H7 (cell line): ENCODE results near the gene GRIK3. TPM values are rescaled to one million over a fixed set of nuclear protein-coding genes. Genes with fewer than 3 reads are reported as not detected.
A peak's percentile ranks its signal among the peaks of the same experiment; 100 is the strongest.

Experiments
- DNase-seq: peaks from one replicate; pipeline ENCODE4 v3.0.0; 2012
- H3K27me3 ChIP-seq: 2 replicates; pipeline ENCODE4 v1.6.0; 2011; ENCODE audit warnings: mild to moderate bottlenecking, low read length; ENCODE audit not compliant: control insufficient read depth, insufficient read depth
- H3K36me3 ChIP-seq: replicated peaks from 2 replicates; pipeline ENCODE4 v1.5.1; 2011; ENCODE audit warnings: low read length; ENCODE audit not compliant: control insufficient read depth, insufficient read depth
- H3K4me3 ChIP-seq: 2 replicates; pipeline ENCODE4 v1.5.1; 2011; ENCODE audit warnings: low read depth, mild to moderate bottlenecking, control low read depth, low read length, moderate library complexity; ENCODE audit not compliant: insufficient read depth
- total RNA-seq: library from RNA; depleted of rRNA; stranded (reverse); fragments of >200 nt; shearing (Covaris generic); gene quantifications from 2 replicates; pipeline ENCODE4 v1.2.3, GENCODE V29; 2014

GRIK3 gene
- total RNA-seq, 1 experiment from 2014 or later, result 8.2 TPM

DNA sequence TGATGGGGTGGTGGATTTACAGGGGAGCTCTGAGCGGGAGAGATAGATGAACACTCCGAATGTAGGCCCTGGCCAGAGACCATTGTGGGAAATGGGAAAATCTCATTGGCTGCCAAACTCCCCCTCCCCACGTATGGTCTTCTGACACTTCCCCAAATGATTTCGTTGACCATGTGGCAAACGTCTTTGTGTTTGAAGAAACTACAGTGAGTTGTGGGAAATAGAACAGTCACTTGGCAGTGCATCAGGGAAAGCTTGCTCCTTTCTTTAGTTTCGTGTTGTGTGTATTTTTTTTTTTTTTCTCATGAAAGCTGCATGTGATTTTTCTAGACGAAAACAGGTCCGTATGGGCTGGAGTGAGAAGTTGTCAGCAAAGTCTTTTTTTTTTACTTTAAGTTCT is 25.0 kb upstream of the GRIK3 start:
- H3K36me3 ChIP-seq, result no peaks in the 10 kb centered on the region
- DNase-seq, result no peak
- H3K4me3 ChIP-seq, result no peak overlapping the region
- H3K27me3 ChIP-seq, result no peaks in the 10 kb centered on the region; the same call in 1 of the 2 replicates

DNA sequence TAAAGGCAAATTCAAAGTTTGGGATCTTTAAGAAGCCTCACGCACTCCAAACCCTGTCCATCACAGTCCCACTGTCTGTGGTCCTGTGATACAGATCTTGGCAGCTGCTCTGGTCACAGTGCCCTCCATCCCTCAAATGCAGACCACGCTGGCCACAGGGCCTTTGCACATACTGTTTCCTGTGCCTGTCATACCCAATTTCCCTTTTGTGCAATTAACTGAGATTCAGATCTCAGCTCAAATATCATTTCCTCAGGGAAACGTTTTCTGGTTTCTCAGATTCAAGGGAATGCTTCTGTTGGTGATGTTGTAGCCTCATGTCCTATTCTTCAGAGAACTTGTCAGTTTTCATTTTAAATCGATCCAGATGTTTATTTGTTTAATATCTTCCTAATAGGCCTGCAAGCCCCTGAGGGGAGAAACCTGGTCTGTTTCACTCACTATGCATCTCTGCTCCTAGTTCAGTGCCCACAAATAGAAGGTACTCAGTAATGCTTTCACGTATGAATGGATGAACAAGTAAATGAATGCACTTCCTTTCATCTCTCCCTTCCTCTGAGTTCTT is 24.2 kb upstream of the GRIK3 start:
- Histone ChIP-seq H3K4me3 (no peak overlapping the region), H3K27me3 (no peaks in the 10 kb centered on the region; the same call in 1 of the 2 replicates), H3K36me3 (no peaks in the 10 kb centered on the region)
- DNase-seq, result no peak

DNA sequence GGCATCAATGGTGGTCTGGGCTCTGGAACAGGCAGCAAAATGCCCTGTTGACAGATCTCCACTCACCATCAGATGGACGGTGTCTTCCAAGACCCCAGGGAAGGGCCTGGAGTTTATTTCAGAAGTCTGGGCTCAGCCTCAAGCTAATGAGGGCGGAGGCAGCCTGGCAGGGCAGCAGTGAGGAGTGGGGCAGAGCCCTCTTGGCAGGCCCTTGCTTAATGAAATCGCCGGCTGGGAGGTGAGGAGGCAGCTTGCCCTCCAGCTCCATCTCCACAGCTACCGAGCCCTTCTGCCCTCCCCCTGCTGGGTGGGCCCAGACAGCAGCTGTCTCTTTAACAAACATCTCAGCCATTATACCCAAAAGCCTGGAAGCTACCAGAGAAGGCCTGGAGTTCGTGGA is 22.0 kb upstream of the GRIK3 start:
- H3K4me3 ChIP-seq, result no peak overlapping the region
- H3K27me3 ChIP-seq, result no peaks in the 10 kb centered on the region
- peak; percentile 61 for DNase-seq
- no peaks in the 10 kb centered on the region for H3K36me3 ChIP-seq

DNA sequence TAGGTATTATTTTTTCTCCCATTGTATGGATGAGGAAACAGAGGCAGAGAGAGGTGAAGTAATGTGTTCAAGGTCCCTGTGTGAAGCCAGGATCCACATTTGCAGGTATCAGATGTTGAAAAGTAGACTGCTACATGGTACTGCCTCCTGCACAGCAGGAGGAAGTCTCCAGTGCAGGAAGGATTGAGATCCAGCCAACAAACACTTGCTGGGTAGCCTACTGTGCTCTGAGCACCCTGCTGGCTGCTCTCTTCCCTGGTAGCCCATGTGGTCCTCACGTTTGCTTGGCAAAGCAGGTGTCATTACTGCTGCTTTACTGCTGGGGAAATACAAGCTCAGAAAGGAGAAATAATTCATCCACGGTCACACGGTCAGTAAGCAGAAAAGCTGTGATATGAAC is 21.3 kb upstream of the GRIK3 start:
- no peak for DNase-seq
- Histone ChIP-seq H3K4me3 (no peak overlapping the region), H3K36me3 (no peaks in the 10 kb centered on the region), H3K27me3 (no peaks in the 10 kb centered on the region)

DNA sequence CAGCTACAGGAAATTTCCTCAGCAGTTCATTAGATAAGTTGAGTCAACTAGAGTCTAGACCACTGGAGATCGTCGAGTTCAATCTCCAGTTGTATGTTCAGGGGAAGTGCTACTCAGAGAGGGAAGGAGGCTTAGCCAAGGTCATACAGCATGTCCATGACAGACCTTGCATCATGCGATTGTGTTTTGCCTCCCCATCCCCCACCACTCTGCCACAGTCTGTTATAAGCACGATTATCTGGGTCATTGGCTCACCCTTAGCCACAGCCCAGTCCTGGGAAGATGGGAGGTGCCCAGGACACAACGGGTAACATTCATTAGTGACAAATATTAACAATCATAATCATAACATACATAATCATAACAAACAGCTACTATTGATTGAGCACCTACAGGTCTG is 18.9 kb upstream of the GRIK3 start:
- H3K36me3 ChIP-seq, result no peaks in the 10 kb centered on the region
- no peak for DNase-seq
- H3K4me3 ChIP-seq, result no peak overlapping the region
- H3K27me3 ChIP-seq, result no peaks in the 10 kb centered on the region; the same call in 1 of the 2 replicates

DNA sequence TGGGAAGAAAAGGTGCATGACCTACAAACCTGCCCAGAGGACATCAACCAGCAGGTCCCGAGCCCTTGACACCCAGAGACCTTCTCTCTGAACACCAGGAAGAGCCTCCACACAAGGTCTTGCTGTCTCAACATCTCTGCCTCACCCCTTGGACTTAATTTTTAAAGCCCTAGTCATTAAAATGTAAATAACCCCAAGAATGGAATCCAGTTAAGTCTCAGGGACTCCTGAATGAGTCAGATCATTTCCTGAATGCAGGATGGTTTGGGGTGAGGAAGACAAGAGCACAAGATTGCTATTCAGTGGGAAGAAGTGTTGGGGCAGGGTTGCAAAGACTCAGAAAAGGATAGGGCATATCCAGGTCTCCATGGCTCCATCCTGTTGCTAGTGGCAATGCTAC is 17.8 kb upstream of the GRIK3 start:
- H3K4me3 ChIP-seq, result no peak overlapping the region
- no peaks in the 10 kb centered on the region for H3K36me3 ChIP-seq
- no peaks in the 10 kb centered on the region; the same call in 1 of the 2 replicates for H3K27me3 ChIP-seq
- no peak for DNase-seq

DNA sequence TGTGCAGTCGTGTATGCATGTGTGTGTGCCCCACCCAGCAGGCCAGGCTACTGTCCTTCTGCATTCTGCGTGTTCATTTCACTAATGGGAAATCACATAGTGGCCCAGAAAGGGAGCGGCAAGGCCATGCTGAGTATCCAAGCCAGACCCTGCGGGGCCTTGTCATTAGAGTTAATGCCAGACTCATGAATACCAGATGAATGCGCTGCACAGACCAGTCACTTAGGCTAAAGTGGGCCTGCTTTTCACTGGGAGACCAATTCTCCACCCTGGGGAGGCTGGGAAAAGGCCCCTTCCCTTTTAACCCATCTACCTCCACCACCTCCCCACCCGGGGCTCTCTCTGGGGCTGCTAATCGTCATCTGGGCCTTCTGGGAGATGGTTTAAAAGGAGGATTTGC is 17.0 kb upstream of the GRIK3 start:
- Histone ChIP-seq H3K4me3 (no peak overlapping the region), H3K27me3 (no peaks in the 10 kb centered on the region; the same call in 1 of the 2 replicates), H3K36me3 (no peaks in the 10 kb centered on the region)
- no peak for DNase-seq

DNA sequence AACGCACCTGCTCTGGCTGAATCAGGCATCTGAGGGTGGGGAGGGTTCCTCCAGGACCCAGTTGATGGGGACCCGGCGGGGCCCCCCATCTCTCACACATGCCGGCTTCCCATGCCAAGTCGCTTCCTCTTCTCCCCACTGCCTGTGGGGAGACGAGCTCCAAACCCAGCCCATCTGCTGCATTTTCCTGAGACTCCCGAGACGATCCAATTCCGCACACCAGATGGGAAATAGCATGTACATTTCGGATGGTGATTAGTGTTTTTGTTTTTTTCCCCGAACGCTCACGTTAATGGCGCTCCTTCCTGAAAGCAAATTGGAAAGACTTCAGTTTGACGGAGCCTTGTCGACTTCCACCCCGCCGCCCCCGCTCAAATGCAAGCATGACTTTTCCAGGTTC is 13.2 kb upstream of the GRIK3 start:
- DNase-seq, result no peak
- Histone ChIP-seq H3K4me3 (no peak overlapping the region), H3K27me3 (no peaks in the 10 kb centered on the region; the same call in 1 of the 2 replicates), H3K36me3 (no peaks in the 10 kb centered on the region)

DNA sequence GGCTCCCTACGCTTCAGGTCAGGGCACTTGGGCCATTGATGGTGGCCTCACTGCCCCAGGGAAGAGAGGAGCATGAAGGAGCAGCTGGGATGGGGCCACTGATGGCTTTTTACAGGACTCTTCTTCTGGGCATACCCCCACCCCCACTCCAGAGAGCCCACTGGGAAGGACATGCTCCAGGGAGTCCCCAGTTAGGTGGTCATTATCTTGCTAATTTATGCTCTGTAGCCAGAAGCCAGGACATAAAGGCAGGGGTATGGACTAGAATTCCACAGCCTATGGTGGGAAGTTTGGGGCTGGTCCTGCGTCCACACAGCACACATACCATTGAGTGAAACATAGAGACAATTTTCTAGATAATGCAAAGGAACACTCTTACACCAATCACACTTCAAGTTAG is 8.8 kb upstream of the GRIK3 start:
- peaks cover 2% of the 10 kb centered on the region for H3K27me3 ChIP-seq
- DNase-seq, result peak; percentile 63
- H3K4me3 ChIP-seq, result no peak overlapping the region
- no peaks in the 10 kb centered on the region for H3K36me3 ChIP-seq

DNA sequence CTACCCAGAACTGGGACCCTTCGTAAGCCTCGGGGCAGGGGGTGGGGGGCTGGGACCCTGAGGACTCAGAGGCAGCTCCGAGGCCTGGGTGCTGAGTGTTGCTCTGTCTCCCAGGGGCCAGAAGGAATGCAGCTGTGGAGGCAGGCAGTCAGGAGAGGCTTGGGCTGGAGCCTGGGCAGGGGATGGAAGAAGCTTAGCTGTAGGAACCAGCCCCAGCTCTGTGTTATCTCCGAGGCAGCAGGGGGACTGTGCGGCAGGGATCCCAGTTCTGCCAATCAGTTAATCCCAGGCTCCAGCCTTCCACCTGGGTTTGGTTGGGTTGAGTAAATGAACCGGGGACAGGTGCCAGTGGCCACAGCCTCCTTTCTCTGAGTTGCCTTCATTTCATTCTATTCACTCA is 8.2 kb upstream of the GRIK3 start:
- no peaks in the 10 kb centered on the region for H3K36me3 ChIP-seq
- H3K27me3 ChIP-seq, result peaks cover 4% of the 10 kb centered on the region
- no peak overlapping the region for H3K4me3 ChIP-seq
- no peak for DNase-seq

DNA sequence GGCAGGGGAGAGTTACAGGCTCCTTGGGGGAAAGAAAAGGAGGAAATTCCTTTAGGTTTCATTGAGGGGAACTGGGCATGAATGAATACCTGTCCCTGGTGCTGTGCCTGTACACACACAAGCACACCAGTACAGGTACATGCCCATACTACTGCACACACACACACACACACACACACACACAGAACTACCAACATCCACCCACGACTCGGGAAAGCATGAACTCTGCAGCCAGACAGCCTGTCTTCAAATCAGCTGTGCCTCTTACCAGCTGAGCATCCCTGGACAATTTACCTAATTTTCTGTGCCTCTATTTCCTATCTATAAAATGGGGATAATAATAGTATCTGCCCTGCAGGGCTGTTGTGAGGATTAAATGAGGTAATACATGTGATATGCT is 7.2 kb upstream of the GRIK3 start:
- peaks cover 14% of the 10 kb centered on the region for H3K27me3 ChIP-seq
- no peak for DNase-seq

DNA sequence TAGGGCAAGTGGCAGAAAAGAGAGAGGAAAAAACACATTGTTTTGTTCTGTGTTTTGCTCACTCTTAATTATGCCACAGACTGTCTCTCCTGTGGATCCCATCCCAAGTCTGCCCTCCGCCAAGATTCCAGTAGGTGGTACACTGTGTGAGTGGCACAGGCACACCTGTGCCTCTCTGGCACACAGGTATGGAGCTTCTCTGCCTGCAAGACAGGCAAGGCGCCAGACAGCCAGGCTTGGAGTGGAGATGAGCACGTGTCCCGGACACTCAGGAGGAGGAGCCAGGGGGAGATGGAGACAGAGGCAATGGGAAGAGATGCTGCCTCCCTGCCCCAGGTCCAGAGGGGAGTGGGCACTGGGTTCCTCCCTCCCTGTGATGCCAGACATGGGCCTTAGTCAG is 6.5 kb upstream of the GRIK3 start:
- Histone ChIP-seq H3K27me3 (peaks cover 16% of the 10 kb centered on the region), H3K4me3 (no peak overlapping the region), H3K36me3 (no peaks in the 10 kb centered on the region)
- no peak for DNase-seq

More for the DNA sequence above, 7.2 kb upstream of the GRIK3 start:
- H3K4me3 ChIP-seq, result no peak overlapping the region
- H3K36me3 ChIP-seq, result no peaks in the 10 kb centered on the region

DNA sequence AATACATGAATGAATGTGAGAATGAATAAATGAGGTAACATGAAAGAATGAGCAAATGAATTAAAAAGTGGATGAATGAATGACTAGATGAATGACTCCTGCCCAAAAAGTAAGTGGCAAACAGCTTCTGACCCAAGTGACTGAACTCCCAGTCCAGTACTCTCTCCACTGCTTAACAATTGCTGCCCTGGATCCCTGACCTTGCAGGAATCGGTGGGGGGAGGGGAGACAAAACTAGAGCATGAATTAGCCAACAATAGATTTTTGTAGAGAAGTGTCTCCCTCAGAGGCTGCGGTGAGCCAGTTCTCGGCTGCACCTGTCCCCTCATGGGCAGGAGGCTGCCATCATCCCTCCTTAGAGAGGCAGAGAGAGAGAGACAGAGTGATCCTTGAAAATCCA is 5.9 kb upstream of the GRIK3 start:
- Histone ChIP-seq H3K36me3 (no peaks in the 10 kb centered on the region), H3K27me3 (peaks cover 21% of the 10 kb centered on the region), H3K4me3 (no peak overlapping the region)
- no peak for DNase-seq

DNA sequence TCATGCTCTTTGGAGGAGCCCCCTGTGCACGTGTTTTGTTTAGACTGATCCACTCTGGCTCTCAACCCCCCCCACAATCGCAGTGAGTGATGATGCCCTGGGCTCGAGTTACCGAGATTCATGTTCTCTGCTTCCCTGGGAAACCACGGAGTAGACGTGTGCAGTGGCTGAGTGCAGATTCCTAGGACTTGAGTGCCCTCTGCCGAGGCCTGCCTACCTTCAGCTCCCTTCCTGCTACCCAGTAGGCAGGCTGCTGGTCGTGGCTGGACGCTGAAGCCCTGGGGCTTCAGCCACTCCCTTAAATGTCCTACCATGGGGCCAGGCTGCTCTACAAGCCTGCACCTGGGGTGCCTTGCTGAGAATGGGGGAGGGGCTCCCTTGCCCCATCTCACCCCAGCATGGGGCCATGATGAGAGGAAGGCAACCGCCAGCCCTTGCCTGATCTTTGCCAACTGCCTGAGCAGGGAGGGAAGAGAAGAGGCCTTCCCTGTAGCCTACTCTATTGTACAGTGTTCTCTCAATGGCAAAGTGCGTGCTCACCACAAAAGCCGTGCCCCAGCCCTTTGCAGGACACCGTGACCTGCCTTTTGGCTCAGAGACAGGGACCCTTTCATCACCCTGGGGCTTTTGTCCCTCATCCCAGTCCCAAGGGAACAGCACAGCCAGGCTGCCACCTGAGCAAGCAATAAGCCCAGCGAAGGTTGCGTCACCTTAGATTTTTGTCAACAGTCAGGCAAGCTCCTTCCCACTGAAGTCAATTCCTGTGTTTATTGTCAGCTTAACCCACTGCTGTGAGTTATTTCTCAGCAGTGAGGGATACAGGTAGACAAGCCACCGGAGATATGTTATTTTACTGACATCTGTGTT is 4.1 kb upstream of the GRIK3 start:
- Histone ChIP-seq H3K4me3 (peak overlapping the region; percentile 8; the same call in 1 of the 2 replicates), H3K36me3 (no peaks in the 10 kb centered on the region), H3K27me3 (peaks cover 38% of the 10 kb centered on the region)
- peak; percentile 67 for DNase-seq

DNA sequence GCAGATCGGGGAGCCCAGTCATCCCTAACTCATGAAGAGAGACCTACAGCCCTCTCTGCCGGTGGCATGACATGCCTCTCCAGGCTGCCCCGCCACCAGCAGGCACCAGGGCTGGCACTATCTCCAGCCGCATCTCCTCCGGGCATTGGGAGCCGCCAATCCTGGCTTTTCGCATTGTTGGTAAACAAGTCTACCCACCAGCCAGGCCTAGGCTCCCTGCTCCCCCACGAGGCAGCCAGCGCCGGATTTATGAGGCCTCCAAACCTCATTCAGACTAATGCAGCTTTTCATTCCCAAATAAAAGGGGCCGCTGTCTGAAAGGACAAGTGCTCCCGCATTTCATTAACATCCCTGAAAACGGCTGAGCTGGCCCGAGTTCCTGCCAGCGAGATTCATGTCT is 3.4 kb upstream of the GRIK3 start:
- Histone ChIP-seq H3K36me3 (no peaks in the 10 kb centered on the region), H3K4me3 (no peak overlapping the region), H3K27me3 (peaks cover 46% of the 10 kb centered on the region)
- DNase-seq, result no peak
